Measurements from ENCODE around the gene B4GALT6. TPM values are rescaled to one million over a fixed set of nuclear protein-coding genes. Genes with fewer than 3 reads are reported as not detected.

Gene B4GALT6
- total RNA-seq, 1 experiment from 2014 or later: 22.4 TPM

DNA sequence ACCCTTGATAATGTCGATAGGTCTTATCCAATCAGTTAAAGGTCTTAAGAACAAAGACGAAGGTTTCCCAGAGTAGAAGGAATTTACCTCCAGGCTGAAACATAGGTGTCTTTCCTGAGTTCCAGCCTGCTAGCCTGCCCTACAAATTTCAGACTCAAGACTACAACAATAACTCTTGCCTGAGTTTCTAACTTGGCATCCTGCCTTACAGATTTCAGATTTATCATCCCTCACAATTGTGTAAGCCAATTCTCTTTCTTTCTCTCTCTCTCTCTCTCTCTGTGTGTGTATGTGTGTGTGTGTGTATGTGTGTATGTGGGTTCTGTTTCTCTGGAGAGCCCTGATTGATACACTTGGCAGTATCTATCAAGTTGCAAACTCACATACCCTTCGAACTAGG, 37.2 kb upstream of the B4GALT6 start:
- H3K4me1 ChIP-seq: no peaks in the 10 kb centered on the region
- no peaks in the 10 kb centered on the region for H3K27me3 ChIP-seq (replicated peaks; ENCODE audit: control insufficient read depth, insufficient read depth, low read length)
- H3K4me1 Mint-ChIP-seq (ENCODE audit: low read depth, unreplicated experiment): no peaks in the 10 kb centered on the region
- H3K4me3 ChIP-seq (ENCODE audit: low read depth, low read length): no peak overlapping the region
- ChIA-PET CTCF (no interaction called here), POLR2A (no interaction called here)
- no TSS peak for BruUV-seq (replicated peaks)
- H3K27me3 Mint-ChIP-seq (ENCODE audit: insufficient read depth, unreplicated experiment): no peaks in the 10 kb centered on the region
- no peaks in the 10 kb centered on the region for H3K9me3 ChIP-seq
- TF ChIP-seq, protein P1, sequence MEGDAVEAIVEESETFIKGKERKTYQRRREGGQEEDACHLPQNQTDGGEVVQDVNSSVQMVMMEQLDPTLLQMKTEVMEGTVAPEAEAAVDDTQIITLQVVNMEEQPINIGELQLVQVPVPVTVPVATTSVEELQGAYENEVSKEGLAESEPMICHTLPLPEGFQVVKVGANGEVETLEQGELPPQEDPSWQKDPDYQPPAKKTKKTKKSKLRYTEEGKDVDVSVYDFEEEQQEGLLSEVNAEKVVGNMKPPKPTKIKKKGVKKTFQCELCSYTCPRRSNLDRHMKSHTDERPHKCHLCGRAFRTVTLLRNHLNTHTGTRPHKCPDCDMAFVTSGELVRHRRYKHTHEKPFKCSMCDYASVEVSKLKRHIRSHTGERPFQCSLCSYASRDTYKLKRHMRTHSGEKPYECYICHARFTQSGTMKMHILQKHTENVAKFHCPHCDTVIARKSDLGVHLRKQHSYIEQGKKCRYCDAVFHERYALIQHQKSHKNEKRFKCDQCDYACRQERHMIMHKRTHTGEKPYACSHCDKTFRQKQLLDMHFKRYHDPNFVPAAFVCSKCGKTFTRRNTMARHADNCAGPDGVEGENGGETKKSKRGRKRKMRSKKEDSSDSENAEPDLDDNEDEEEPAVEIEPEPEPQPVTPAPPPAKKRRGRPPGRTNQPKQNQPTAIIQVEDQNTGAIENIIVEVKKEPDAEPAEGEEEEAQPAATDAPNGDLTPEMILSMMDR (IDR thresholded peaks at IDR 0.05; ENCODE audit: insufficient read depth in 1 of 2, low read depth in 1 of 2, low read length in 1 of 2, severe bottlenecking in 1 of 2, unreplicated experiment in 1 of 2): no peak
- no peaks in the 10 kb centered on the region for H3K36me3 ChIP-seq (ENCODE audit: control insufficient read depth, insufficient read depth, low read length)
- DNase-seq: no peak
- no peaks in the 10 kb centered on the region for H3K9me3 Mint-ChIP-seq (ENCODE audit: unreplicated experiment)
- no peaks in the 10 kb centered on the region for H3K36me3 Mint-ChIP-seq (ENCODE audit: insufficient read depth, unreplicated experiment)
- H3K4me3 Mint-ChIP-seq (ENCODE audit: unreplicated experiment): no peak overlapping the region
- H3K27ac Mint-ChIP-seq (ENCODE audit: unreplicated experiment): no peak overlapping the region
- intact Hi-C loops (cut with micrococcal nuclease; ENCODE audit: unreplicated experiment): no loop called here

DNA sequence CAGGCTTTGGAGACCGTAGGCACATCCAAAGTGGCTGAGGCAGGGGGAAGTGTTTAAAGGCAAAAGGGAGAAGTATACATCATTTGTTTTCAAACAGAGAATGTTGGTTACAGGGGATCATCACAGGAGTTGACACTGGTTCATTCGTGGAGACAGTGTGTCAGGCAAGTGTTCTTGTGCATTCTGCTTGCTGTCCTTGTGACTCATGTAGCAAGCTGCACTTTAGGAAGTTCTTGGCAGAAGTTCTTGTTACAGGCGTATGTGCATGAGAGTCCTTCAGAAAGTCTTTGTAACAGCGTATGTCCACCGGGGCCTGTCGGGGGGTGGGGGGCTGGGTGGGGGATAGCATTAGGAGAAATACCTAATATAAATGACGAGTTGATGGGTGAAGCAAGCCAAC, 36.5 kb upstream of the B4GALT6 start:
- H3K36me3 ChIP-seq (ENCODE audit: control insufficient read depth, insufficient read depth, low read length): no peaks in the 10 kb centered on the region
- no peaks in the 10 kb centered on the region for H3K27me3 ChIP-seq (replicated peaks; ENCODE audit: control insufficient read depth, insufficient read depth, low read length)
- ChIA-PET CTCF (no interaction called here), POLR2A (no interaction called here)
- no peak overlapping the region for H3K4me3 ChIP-seq (ENCODE audit: low read depth, low read length)
- no peaks in the 10 kb centered on the region for H3K9me3 Mint-ChIP-seq (ENCODE audit: unreplicated experiment)
- no peaks in the 10 kb centered on the region for H3K4me1 Mint-ChIP-seq (ENCODE audit: low read depth, unreplicated experiment)
- H3K27ac Mint-ChIP-seq (ENCODE audit: unreplicated experiment): no peak overlapping the region
- H3K27me3 Mint-ChIP-seq (ENCODE audit: insufficient read depth, unreplicated experiment): no peaks in the 10 kb centered on the region
- no TSS peak for BruUV-seq (replicated peaks)
- no peak for DNase-seq
- no peaks in the 10 kb centered on the region for H3K36me3 Mint-ChIP-seq (ENCODE audit: insufficient read depth, unreplicated experiment)
- TF ChIP-seq, protein P1 (IDR thresholded peaks at IDR 0.05; ENCODE audit: insufficient read depth in 1 of 2, low read depth in 1 of 2, low read length in 1 of 2, severe bottlenecking in 1 of 2, unreplicated experiment in 1 of 2): no peak
- H3K4me3 Mint-ChIP-seq (ENCODE audit: unreplicated experiment): no peak overlapping the region
- intact Hi-C loops (cut with micrococcal nuclease; ENCODE audit: unreplicated experiment): no loop called here
- H3K9me3 ChIP-seq: no peaks in the 10 kb centered on the region
- no peaks in the 10 kb centered on the region for H3K4me1 ChIP-seq

DNA sequence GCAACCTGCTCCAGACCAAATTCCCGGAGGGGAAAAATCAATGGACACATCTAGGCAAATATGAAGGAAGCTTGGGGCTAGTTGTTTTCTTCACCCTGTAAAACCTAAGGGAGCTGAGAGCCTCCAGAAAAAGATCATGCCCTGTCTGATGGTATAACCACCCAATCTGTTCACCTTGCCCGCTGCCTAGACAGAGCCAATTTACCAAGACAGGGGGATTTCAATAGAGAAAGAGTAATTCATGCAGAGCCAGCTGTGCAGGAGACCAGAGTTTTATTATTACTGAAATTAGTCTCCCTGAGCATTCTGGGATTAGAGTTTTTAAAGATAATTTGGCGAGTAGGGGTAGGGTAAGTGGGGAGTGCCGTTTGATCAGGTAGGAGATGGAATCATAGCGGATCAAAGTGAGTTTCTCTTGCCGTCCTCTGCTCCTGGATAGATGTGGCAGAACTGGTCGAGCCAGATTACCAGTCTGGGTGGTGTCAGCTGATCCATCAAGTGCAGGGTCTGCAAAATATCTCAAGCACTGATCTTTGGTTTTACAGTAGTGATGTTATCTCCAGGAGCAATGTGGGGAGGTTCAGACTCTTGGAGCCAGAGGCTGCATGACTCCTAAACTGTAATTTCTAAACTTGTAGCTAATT, 35.1 kb upstream of the B4GALT6 start:
- POLR2A ChIA-PET: no interaction called here
- Histone ChIP-seq H3K4me3 (ENCODE audit: low read depth, low read length) (no peak overlapping the region), H3K36me3 (ENCODE audit: control insufficient read depth, insufficient read depth, low read length) (no peaks in the 10 kb centered on the region), H3K9me3 (no peaks in the 10 kb centered on the region), H3K27me3 (replicated peaks; ENCODE audit: control insufficient read depth, insufficient read depth, low read length) (no peaks in the 10 kb centered on the region), H3K4me1 (no peaks in the 10 kb centered on the region)
- DNase-seq: no peak
- intact Hi-C loops (cut with micrococcal nuclease; ENCODE audit: unreplicated experiment): no loop called here
- H3K27ac Mint-ChIP-seq (ENCODE audit: unreplicated experiment): no peak overlapping the region
- TF ChIP-seq, protein P1 (IDR thresholded peaks at IDR 0.05; ENCODE audit: insufficient read depth in 1 of 2, low read depth in 1 of 2, low read length in 1 of 2, severe bottlenecking in 1 of 2, unreplicated experiment in 1 of 2): no peak
- no TSS peak for BruUV-seq (replicated peaks)
- no peaks in the 10 kb centered on the region for H3K9me3 Mint-ChIP-seq (ENCODE audit: unreplicated experiment)
- no peaks in the 10 kb centered on the region for H3K36me3 Mint-ChIP-seq (ENCODE audit: insufficient read depth, unreplicated experiment)
- no peak overlapping the region for H3K4me3 Mint-ChIP-seq (ENCODE audit: unreplicated experiment)
- H3K27me3 Mint-ChIP-seq (ENCODE audit: insufficient read depth, unreplicated experiment): no peaks in the 10 kb centered on the region
- H3K4me1 Mint-ChIP-seq (ENCODE audit: low read depth, unreplicated experiment): no peaks in the 10 kb centered on the region
- CTCF ChIA-PET: no interaction called here

Data from Caco-2 (cell line).